HepG2 (cell line): Measurements from ENCODE around the gene CCDC158. TPM values are rescaled to one million over a fixed set of nuclear protein-coding genes. Genes with fewer than 3 reads are reported as not detected.

Source experiments
- ETV5 ChIP-seq: IDR thresholded peaks from 2 replicates; pipeline ENCODE4 v1.6.1; 2018; ENCODE audit warnings: missing biosample characterization, missing genetic modification reagents, inconsistent platforms, borderline replicate concordance
- HNRNPUL1 ChIP-seq: fragments of 200-400 bp; formaldehyde crosslinking; IDR thresholded peaks from 2 replicates; pipeline ENCODE4 v1.6.1; 2017; ENCODE audit warnings: low read depth, mild to moderate bottlenecking, low read length, moderate library complexity
- ISX ChIP-seq: sonication (generic); formaldehyde crosslinking; conservative IDR thresholded peaks from 2 replicates; pipeline ENCODE4 v1.5.0; 2020; ENCODE audit warnings: missing genetic modification reagents
- MTF1 ChIP-seq: sonication (generic); formaldehyde crosslinking; IDR thresholded peaks from 2 replicates; pipeline ENCODE4 v1.5.0; 2020; ENCODE audit warnings: missing genetic modification reagents
- MTF2 ChIP-seq: sonication (generic); formaldehyde crosslinking; IDR thresholded peaks from 2 replicates; pipeline ENCODE4 v1.5.0; 2020; ENCODE audit warnings: missing genetic modification reagents, borderline replicate concordance
- NR2F1 ChIP-seq, 2 experiments: fragments of 450-650 bp in 1 of 2; formaldehyde crosslinking in 1 of 2; IDR thresholded peaks; 2 replicates each; pipeline versions ENCODE4 v1.5.0 to v1.6.1; 2016 to 2020; ENCODE audit warnings: mild to moderate bottlenecking in 1 of 2, missing compliant biosample characterization in 1 of 2, missing genetic modification reagents in 1 of 2, moderate library complexity in 1 of 2
- NR2F2 ChIP-seq: IDR thresholded peaks from 2 replicates; pipeline ENCODE4 v1.6.1; 2012; ENCODE audit warnings: low read depth, inconsistent platforms, borderline replicate concordance
- PRMT3 ChIP-seq: sonication (generic); formaldehyde crosslinking; IDR thresholded peaks from 2 replicates; pipeline ENCODE4 v1.8.1; 2022; ENCODE audit warnings: low read depth, mild to moderate bottlenecking, moderate library complexity, missing genetic modification reagents, borderline replicate concordance
- RARG ChIP-seq: sonication (generic); formaldehyde crosslinking; IDR thresholded peaks from 2 replicates; pipeline ENCODE4 v1.4.0; 2020; ENCODE audit warnings: low read depth, mild to moderate bottlenecking, missing genetic modification reagents
- SP4 ChIP-seq: sonication (generic); formaldehyde crosslinking; IDR thresholded peaks from 2 replicates; pipeline ENCODE4 v1.8.1; 2023; ENCODE audit warnings: mild to moderate bottlenecking, missing genetic modification reagents
- SSRP1 ChIP-seq: IDR thresholded peaks from 2 replicates; pipeline ENCODE4 v1.6.1; 2016; ENCODE audit warnings: control low read depth
- ZBTB42 ChIP-seq: sonication (generic); formaldehyde crosslinking; IDR thresholded peaks from 2 replicates; pipeline ENCODE4 v1.5.0; 2020; ENCODE audit warnings: mild to moderate bottlenecking, missing genetic modification reagents
- ZNF10 ChIP-seq: sonication (generic); formaldehyde crosslinking; IDR thresholded peaks from 2 replicates; pipeline ENCODE4 v1.4.0; 2020; ENCODE audit warnings: mild to moderate bottlenecking, low read depth, missing genetic modification reagents, borderline replicate concordance
- ZNF101 ChIP-seq: sonication (generic); formaldehyde crosslinking; IDR thresholded peaks from 2 replicates; pipeline ENCODE4 v1.4.0; 2020; ENCODE audit warnings: mild to moderate bottlenecking, low read depth, missing genetic modification reagents, borderline replicate concordance
- ZNF20 ChIP-seq: sonication (generic); formaldehyde crosslinking; IDR thresholded peaks from 2 replicates; pipeline ENCODE4 v1.4.0; 2020; ENCODE audit warnings: mild to moderate bottlenecking, moderate library complexity, missing genetic modification reagents
- ZNF44 ChIP-seq: sonication (generic); formaldehyde crosslinking; IDR thresholded peaks from 2 replicates; pipeline ENCODE4 v1.5.1; 2020; ENCODE audit warnings: mild to moderate bottlenecking, missing genetic modification reagents
- ZNF501 ChIP-seq: sonication (generic); formaldehyde crosslinking; IDR thresholded peaks from 2 replicates; pipeline ENCODE4 v1.5.1; 2020; ENCODE audit warnings: mild to moderate bottlenecking, moderate library complexity, missing genetic modification reagents
- ZNF775 ChIP-seq: sonication (generic); formaldehyde crosslinking; IDR thresholded peaks from 2 replicates; pipeline ENCODE4 v1.4.0; 2020; ENCODE audit warnings: missing genetic modification reagents, mild to moderate bottlenecking, moderate library complexity, borderline replicate concordance
- polyA plus RNA-seq, 8 experiments: library from polyadenylated mRNA; depleted of rRNA in 3 of 8; stranded (reverse) in 7 of 8; unstranded in 1 of 8; fragments of >200 nt; fragmentation: Illumina TruSeq in 4 of 8; extraction: Trizol in 4 of 8; gene quantifications; 2 replicates each; pipeline versions ENCODE4 v1.2.1 to v1.2.3, GENCODE V29; 2011 to 2016; ENCODE audit warnings: low read depth in 4 of 8, missing spikeins in 1 of 8, mixed read lengths in 1 of 8; ENCODE audit not compliant: insufficient read depth in 1 of 8
- total RNA-seq, 5 experiments: library from RNA; depleted of rRNA; stranded (reverse); fragments of >200 nt; fragmentation: Illumina TruSeq; extraction: Trizol; gene quantifications; 2 replicates each; pipeline ENCODE4 v1.2.3, GENCODE V29; 2016; ENCODE audit warnings: low read depth in 1 of 5
- TF ChIP-seq, protein P1 (sequence below): sonication (generic); formaldehyde crosslinking; IDR thresholded peaks from 2 replicates; pipeline ENCODE4 v1.8.1; 2023; ENCODE audit warnings: mild to moderate bottlenecking, missing genetic modification reagents, borderline replicate concordance
- TF ChIP-seq, protein P2 (sequence below): sonication (generic); formaldehyde crosslinking; conservative IDR thresholded peaks from 2 replicates; pipeline ENCODE4 v1.4.0; 2020; ENCODE audit warnings: mild to moderate bottlenecking, missing genetic modification reagents, moderate library complexity
- TF ChIP-seq, protein P3 (sequence below): sonication (generic); formaldehyde crosslinking; IDR thresholded peaks from 2 replicates; pipeline ENCODE4 v1.4.0; 2020; ENCODE audit warnings: mild to moderate bottlenecking, low read depth, missing genetic modification reagents
- TF ChIP-seq, protein P4 (sequence below): sonication (generic); formaldehyde crosslinking; IDR thresholded peaks from 2 replicates; pipeline ENCODE4 v1.4.0; 2020; ENCODE audit warnings: missing genetic modification reagents
- TF ChIP-seq, protein P5 (sequence below): fragments of 450-650 bp; IDR thresholded peaks from 2 replicates; pipeline ENCODE4 v1.6.1; 2016

CCDC158 gene
- total and polyA plus RNA-seq, 2 of the 13 experiments (the other 11 are each of a cell fraction or from before 2014, with no cell fraction given), result not detected

DNA sequence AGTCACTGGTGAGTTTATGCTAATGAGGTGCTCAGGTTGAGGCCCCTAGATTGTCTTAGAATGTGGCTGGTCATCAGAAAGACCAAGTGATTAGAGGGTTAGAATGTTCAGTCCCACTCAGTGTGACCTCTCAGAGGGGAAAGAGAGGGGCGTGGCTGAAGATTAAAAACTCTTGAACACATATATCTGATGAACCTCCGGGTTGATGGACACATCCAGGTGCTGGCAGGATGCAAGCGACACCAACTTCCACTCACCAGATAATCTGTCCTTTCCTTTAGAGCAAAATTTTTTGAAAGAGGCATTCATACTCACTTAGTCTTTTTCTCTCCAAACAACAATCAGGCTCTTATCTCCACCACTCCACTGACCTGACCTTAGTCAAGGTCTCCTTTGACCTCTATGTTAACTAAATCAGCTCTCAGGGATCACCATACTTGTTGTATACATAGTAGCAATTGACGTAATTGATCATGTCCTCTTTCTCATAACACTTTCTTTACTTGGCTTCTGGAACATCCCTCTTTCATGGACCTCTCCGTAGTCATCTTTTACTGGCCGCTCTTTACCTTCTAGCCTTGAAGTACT, 155.2 kb downstream of the CCDC158 start (continued):
- TF ChIP-seq SP4 (CRISPR knock-in tag) (no peak), ZNF20 (CRISPR knock-in tag) (no peak), RARG (no peak), ZBTB42 (CRISPR knock-in tag) (no peak), ISX (no peak), ZNF44 (no peak), ZNF101 (CRISPR knock-in tag) (no peak), ETV5 (no peak), ZNF10 (CRISPR knock-in tag) (no peak), ZNF501 (no peak), NR2F2 (peak; percentile 91), MTF2 (no peak), NR2F1 (CRISPR knock-in tag; IDR thresholded peaks at IDR 0.05) (peak; percentile 56 to 77), ZNF775 (no peak), MTF1 (CRISPR knock-in tag) (no peak), SSRP1 (CRISPR knock-in tag) (no peak), PRMT3 (CRISPR knock-in tag) (no peak), HNRNPUL1 (no peak)
- TF ChIP-seq, protein P1, sequence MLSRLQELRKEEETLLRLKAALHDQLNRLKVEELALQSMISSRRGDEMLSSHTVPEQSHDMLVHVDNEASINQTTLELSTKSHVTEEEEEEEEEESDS, result no peak
- TF ChIP-seq, protein P2, sequence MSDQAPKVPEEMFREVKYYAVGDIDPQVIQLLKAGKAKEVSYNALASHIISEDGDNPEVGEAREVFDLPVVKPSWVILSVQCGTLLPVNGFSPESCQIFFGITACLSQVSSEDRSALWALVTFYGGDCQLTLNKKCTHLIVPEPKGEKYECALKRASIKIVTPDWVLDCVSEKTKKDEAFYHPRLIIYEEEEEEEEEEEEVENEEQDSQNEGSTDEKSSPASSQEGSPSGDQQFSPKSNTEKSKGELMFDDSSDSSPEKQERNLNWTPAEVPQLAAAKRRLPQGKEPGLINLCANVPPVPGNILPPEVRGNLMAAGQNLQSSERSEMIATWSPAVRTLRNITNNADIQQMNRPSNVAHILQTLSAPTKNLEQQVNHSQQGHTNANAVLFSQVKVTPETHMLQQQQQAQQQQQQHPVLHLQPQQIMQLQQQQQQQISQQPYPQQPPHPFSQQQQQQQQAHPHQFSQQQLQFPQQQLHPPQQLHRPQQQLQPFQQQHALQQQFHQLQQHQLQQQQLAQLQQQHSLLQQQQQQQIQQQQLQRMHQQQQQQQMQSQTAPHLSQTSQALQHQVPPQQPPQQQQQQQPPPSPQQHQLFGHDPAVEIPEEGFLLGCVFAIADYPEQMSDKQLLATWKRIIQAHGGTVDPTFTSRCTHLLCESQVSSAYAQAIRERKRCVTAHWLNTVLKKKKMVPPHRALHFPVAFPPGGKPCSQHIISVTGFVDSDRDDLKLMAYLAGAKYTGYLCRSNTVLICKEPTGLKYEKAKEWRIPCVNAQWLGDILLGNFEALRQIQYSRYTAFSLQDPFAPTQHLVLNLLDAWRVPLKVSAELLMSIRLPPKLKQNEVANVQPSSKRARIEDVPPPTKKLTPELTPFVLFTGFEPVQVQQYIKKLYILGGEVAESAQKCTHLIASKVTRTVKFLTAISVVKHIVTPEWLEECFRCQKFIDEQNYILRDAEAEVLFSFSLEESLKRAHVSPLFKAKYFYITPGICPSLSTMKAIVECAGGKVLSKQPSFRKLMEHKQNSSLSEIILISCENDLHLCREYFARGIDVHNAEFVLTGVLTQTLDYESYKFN (CRISPR knock-in tag), result peak; percentile 46; the same call in 1 of the 2 replicates
- TF ChIP-seq, protein P3, sequence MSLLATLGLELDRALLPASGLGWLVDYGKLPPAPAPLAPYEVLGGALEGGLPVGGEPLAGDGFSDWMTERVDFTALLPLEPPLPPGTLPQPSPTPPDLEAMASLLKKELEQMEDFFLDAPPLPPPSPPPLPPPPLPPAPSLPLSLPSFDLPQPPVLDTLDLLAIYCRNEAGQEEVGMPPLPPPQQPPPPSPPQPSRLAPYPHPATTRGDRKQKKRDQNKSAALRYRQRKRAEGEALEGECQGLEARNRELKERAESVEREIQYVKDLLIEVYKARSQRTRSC, result no peak
- TF ChIP-seq, protein P4, sequence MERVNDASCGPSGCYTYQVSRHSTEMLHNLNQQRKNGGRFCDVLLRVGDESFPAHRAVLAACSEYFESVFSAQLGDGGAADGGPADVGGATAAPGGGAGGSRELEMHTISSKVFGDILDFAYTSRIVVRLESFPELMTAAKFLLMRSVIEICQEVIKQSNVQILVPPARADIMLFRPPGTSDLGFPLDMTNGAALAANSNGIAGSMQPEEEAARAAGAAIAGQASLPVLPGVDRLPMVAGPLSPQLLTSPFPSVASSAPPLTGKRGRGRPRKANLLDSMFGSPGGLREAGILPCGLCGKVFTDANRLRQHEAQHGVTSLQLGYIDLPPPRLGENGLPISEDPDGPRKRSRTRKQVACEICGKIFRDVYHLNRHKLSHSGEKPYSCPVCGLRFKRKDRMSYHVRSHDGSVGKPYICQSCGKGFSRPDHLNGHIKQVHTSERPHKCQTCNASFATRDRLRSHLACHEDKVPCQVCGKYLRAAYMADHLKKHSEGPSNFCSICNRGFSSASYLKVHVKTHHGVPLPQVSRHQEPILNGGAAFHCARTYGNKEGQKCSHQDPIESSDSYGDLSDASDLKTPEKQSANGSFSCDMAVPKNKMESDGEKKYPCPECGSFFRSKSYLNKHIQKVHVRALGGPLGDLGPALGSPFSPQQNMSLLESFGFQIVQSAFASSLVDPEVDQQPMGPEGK (CRISPR knock-in tag), result no peak
- TF ChIP-seq, protein P5, sequence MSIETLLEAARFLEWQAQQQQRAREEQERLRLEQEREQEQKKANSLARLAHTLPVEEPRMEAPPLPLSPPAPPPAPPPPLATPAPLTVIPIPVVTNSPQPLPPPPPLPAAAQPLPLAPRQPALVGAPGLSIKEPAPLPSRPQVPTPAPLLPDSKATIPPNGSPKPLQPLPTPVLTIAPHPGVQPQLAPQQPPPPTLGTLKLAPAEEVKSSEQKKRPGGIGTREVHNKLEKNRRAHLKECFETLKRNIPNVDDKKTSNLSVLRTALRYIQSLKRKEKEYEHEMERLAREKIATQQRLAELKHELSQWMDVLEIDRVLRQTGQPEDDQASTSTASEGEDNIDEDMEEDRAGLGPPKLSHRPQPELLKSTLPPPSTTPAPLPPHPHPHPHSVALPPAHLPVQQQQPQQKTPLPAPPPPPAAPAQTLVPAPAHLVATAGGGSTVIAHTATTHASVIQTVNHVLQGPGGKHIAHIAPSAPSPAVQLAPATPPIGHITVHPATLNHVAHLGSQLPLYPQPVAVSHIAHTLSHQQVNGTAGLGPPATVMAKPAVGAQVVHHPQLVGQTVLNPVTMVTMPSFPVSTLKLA, result no peak
